ENCODE results near the gene COPS2. TPM values are rescaled to one million over a fixed set of nuclear protein-coding genes. Genes with fewer than 3 reads are reported as not detected.
A peak's percentile ranks its signal among the peaks of the same experiment; 100 is the strongest.

Gene COPS2
- total RNA-seq, 1 experiment from 2014 or later: 68.6 TPM

DNA sequence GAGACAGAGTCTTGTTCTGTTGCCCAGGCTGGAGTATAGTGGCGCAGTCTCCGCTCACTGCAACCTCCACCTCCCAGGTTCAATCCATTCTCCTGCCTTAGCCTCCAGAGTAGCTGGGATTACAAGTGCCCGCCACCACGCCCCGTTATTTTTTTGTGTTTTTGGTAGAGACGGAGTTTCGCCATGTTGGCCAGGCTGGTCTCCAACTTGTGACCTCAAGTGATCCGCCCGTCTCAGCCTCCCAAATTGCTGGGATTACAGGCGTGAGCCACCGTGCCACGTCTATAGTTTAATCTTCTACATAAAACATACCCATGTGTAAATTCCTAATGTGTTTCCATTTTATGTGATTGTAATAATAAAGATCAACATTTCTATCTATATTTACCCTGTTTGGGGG is 16.4 kb upstream of the COPS2 start:
- TF ChIP-seq, protein P1, sequence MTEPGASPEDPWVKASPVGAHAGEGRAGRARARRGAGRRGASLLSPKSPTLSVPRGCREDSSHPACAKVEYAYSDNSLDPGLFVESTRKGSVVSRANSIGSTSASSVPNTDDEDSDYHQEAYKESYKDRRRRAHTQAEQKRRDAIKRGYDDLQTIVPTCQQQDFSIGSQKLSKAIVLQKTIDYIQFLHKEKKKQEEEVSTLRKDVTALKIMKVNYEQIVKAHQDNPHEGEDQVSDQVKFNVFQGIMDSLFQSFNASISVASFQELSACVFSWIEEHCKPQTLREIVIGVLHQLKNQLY (CRISPR knock-in tag; IDR thresholded peaks at IDR 0.05): no peak
- TF ChIP-seq FOXP1 (CRISPR knock-in tag; IDR thresholded peaks at IDR 0.05; ENCODE audit: borderline replicate concordance) (no peak), ZNF219 (CRISPR knock-in tag; IDR thresholded peaks at IDR 0.05; ENCODE audit: borderline replicate concordance) (no peak), GABPB1 (CRISPR knock-in tag; IDR thresholded peaks at IDR 0.05) (no peak), MXD4 (CRISPR knock-in tag; IDR thresholded peaks at IDR 0.05; ENCODE audit: borderline replicate concordance) (no peak)
- TF ChIP-seq, protein P2, sequence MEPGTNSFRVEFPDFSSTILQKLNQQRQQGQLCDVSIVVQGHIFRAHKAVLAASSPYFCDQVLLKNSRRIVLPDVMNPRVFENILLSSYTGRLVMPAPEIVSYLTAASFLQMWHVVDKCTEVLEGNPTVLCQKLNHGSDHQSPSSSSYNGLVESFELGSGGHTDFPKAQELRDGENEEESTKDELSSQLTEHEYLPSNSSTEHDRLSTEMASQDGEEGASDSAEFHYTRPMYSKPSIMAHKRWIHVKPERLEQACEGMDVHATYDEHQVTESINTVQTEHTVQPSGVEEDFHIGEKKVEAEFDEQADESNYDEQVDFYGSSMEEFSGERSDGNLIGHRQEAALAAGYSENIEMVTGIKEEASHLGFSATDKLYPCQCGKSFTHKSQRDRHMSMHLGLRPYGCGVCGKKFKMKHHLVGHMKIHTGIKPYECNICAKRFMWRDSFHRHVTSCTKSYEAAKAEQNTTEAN (CRISPR knock-in tag; IDR thresholded peaks at IDR 0.05): no peak
- TF ChIP-seq, protein P3, sequence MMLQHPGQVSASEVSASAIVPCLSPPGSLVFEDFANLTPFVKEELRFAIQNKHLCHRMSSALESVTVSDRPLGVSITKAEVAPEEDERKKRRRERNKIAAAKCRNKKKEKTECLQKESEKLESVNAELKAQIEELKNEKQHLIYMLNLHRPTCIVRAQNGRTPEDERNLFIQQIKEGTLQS (CRISPR knock-in tag; conservative IDR thresholded peaks at IDR 0.05): no peak
- TF ChIP-seq, protein P4, sequence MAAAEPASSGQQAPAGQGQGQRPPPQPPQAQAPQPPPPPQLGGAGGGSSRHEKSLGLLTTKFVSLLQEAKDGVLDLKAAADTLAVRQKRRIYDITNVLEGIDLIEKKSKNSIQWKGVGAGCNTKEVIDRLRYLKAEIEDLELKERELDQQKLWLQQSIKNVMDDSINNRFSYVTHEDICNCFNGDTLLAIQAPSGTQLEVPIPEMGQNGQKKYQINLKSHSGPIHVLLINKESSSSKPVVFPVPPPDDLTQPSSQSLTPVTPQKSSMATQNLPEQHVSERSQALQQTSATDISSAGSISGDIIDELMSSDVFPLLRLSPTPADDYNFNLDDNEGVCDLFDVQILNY (CRISPR knock-in tag; IDR thresholded peaks at IDR 0.05): no peak
- TF ChIP-seq, protein P5, sequence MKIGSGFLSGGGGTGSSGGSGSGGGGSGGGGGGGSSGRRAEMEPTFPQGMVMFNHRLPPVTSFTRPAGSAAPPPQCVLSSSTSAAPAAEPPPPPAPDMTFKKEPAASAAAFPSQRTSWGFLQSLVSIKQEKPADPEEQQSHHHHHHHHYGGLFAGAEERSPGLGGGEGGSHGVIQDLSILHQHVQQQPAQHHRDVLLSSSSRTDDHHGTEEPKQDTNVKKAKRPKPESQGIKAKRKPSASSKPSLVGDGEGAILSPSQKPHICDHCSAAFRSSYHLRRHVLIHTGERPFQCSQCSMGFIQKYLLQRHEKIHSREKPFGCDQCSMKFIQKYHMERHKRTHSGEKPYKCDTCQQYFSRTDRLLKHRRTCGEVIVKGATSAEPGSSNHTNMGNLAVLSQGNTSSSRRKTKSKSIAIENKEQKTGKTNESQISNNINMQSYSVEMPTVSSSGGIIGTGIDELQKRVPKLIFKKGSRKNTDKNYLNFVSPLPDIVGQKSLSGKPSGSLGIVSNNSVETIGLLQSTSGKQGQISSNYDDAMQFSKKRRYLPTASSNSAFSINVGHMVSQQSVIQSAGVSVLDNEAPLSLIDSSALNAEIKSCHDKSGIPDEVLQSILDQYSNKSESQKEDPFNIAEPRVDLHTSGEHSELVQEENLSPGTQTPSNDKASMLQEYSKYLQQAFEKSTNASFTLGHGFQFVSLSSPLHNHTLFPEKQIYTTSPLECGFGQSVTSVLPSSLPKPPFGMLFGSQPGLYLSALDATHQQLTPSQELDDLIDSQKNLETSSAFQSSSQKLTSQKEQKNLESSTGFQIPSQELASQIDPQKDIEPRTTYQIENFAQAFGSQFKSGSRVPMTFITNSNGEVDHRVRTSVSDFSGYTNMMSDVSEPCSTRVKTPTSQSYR (CRISPR knock-in tag; IDR thresholded peaks at IDR 0.05): no peak
- TF ChIP-seq, protein P6, sequence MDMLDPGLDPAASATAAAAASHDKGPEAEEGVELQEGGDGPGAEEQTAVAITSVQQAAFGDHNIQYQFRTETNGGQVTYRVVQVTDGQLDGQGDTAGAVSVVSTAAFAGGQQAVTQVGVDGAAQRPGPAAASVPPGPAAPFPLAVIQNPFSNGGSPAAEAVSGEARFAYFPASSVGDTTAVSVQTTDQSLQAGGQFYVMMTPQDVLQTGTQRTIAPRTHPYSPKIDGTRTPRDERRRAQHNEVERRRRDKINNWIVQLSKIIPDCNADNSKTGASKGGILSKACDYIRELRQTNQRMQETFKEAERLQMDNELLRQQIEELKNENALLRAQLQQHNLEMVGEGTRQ (CRISPR knock-in tag; IDR thresholded peaks at IDR 0.05): no peak
- H3K9me3 Mint-ChIP-seq: peaks cover 18% of the 10 kb centered on the region
- H3K36me3 Mint-ChIP-seq: peaks cover 17% of the 10 kb centered on the region
- DNase-seq (ENCODE audit: low spot score) (no peak), ATAC-seq (no peak)
- ChIA-PET CTCF (no interaction called here), POLR2A (no interaction called here)
- peaks cover 7% of the 10 kb centered on the region for H3K27me3 Mint-ChIP-seq (ENCODE audit: low read depth)
- H3K4me3 Mint-ChIP-seq: no peak overlapping the region; the same call in 1 of the 2 replicates
- H3K27ac Mint-ChIP-seq: no peak overlapping the region
- peaks cover 7% of the 10 kb centered on the region for H3K4me1 Mint-ChIP-seq

DNA sequence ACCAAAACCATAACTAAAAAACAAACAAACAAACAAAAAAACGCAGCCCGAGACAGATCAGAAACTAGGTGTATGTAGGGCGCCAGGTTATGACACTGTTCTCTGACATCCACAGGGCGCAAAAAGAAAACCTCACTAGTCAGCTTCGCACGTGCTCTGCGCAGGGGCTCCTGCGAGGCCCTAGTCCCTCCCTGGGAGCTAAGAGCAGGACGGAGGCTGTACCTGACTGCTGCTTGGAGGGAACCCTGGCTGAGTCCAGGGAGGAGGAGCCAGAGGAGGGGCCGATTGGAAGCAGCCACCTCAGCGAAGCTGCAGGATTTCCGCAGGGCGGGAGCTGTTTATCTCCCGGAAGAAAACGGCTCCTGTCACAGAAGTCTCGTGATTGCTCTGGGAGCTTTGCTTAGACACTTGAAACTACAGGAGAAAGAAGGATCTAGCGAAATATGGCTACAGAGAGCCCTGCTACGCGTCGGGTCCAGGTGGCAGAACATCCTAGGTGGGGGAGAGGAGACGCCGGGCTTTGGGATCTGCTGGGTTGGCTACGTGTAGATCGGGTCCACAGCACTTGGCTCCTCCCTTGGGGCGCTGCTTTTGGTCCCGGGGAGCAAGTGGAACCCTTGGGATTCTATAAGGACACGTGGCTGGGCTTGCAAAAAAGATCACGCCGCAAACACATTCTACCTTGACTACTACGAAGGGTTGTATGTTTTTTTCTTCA is 14.6 kb upstream of the COPS2 start, which contains the start of gene GALK2:
Gene GALK2 (plus strand): TSS at position 368 of the 718 bp plus-strand sequence. CDS start 76 bp downstream, at position 444.
- H3K4me3 Mint-ChIP-seq: peak within 1 kb of the TSS; percentile 91
- peak; percentile 100 for ATAC-seq
- H3K36me3 Mint-ChIP-seq: peaks cover 5% of the 10 kb centered on the region
- POLR2A ChIA-PET: interaction anchor here (1.1 to 1.9 kb wide), 3 partner anchors 10 to 15 kb away, joined by 3 to 17 read pairs (median 3); partner anchors contain the start of gene COPS2
- CTCF ChIA-PET: interaction anchor here (0.6 to 2.1 kb wide), 8 partner anchors 9 to 1146 kb away, joined by 3 to 9 read pairs (median 4); partner anchors contain the start of genes COPS2 and FGF7
- H3K27me3 Mint-ChIP-seq (ENCODE audit: low read depth): peaks cover 7% of the 10 kb centered on the region
- peak within 1 kb of the TSS; percentile 96 for H3K27ac Mint-ChIP-seq
- H3K9me3 Mint-ChIP-seq: peaks cover 5% of the 10 kb centered on the region
- peaks cover 7% of the 10 kb centered on the region for H3K4me1 Mint-ChIP-seq
- DNase-seq (ENCODE audit: low spot score): peak; percentile 91
- peak; percentile 56; the same call in 1 of the 2 replicates for TF ChIP-seq SP1 (CRISPR knock-in tag; conservative IDR thresholded peaks at IDR 0.05)
- TF ChIP-seq, protein P4 (CRISPR knock-in tag; IDR thresholded peaks at IDR 0.05): peak; percentile 89
- TF ChIP-seq IRF2 (CRISPR knock-in tag; IDR thresholded peaks at IDR 0.05; ENCODE audit: borderline replicate concordance, low read depth): no peak
- no peak for TF ChIP-seq GRHL2 (CRISPR knock-in tag; IDR thresholded peaks at IDR 0.05; ENCODE audit: insufficient replicate concordance, severe bottlenecking)
- no peak for TF ChIP-seq ZNF416 (CRISPR knock-in tag; IDR thresholded peaks at IDR 0.05)
- no peak for TF ChIP-seq NR2C2 (CRISPR knock-in tag; IDR thresholded peaks at IDR 0.05)
- no peak for TF ChIP-seq NR3C1 (CRISPR knock-in tag; conservative IDR thresholded peaks at IDR 0.05; ENCODE audit: low read depth)
- TF ChIP-seq ZNF138 (CRISPR knock-in tag; conservative IDR thresholded peaks at IDR 0.05): no peak
- no peak for TF ChIP-seq ZBTB21 (CRISPR knock-in tag; IDR thresholded peaks at IDR 0.05; ENCODE audit: borderline replicate concordance)
- TF ChIP-seq ELF4 (CRISPR knock-in tag; IDR thresholded peaks at IDR 0.05; ENCODE audit: low read depth): no peak
- TF ChIP-seq, protein P7, sequence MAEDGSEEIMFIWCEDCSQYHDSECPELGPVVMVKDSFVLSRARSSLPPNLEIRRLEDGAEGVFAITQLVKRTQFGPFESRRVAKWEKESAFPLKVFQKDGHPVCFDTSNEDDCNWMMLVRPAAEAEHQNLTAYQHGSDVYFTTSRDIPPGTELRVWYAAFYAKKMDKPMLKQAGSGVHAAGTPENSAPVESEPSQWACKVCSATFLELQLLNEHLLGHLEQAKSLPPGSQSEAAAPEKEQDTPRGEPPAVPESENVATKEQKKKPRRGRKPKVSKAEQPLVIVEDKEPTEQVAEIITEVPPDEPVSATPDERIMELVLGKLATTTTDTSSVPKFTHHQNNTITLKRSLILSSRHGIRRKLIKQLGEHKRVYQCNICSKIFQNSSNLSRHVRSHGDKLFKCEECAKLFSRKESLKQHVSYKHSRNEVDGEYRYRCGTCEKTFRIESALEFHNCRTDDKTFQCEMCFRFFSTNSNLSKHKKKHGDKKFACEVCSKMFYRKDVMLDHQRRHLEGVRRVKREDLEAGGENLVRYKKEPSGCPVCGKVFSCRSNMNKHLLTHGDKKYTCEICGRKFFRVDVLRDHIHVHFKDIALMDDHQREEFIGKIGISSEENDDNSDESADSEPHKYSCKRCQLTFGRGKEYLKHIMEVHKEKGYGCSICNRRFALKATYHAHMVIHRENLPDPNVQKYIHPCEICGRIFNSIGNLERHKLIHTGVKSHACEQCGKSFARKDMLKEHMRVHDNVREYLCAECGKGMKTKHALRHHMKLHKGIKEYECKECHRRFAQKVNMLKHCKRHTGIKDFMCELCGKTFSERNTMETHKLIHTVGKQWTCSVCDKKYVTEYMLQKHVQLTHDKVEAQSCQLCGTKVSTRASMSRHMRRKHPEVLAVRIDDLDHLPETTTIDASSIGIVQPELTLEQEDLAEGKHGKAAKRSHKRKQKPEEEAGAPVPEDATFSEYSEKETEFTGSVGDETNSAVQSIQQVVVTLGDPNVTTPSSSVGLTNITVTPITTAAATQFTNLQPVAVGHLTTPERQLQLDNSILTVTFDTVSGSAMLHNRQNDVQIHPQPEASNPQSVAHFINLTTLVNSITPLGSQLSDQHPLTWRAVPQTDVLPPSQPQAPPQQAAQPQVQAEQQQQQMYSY (CRISPR knock-in tag; IDR thresholded peaks at IDR 0.05): peak; percentile 49; the same call in 1 of the 2 replicates
- TF ChIP-seq SMAD4 (CRISPR knock-in tag; IDR thresholded peaks at IDR 0.05): no peak
- TF ChIP-seq TCF7 (CRISPR knock-in tag; IDR thresholded peaks at IDR 0.05; ENCODE audit: low read depth): no peak
